NCI-H748 (cell line): Measurements from ENCODE around the gene HSBP1L1.
A peak's percentile ranks its signal among the peaks of the same experiment; 100 is the strongest.

Experiments used
- DNase-seq: peaks from one replicate; lab custom pipeline; 2025; ENCODE audit not compliant: unreplicated experiment; lab: John Stamatoyannopoulos, UW

HSBP1L1 gene

GRCh38 chr18:79960161-79960801 lies 4.2 kb upstream of the HSBP1L1 start:
- DNase-seq, result peak; percentile 87

GRCh38 chr18:79960921-79961526 lies 3.4 kb upstream of the HSBP1L1 start:
- no peak for DNase-seq

- no peak for DNase-seq
These were observed 2.7 kb upstream of the HSBP1L1 start for GRCh38 chr18:79961527-79962291.

GRCh38 chr18:79962311-79962710 lies 2.1 kb upstream of the HSBP1L1 start:
- no peak for DNase-seq

- DNase-seq, result no peak
These were observed 1.4 kb upstream of the HSBP1L1 start for GRCh38 chr18:79962835-79963657.

- DNase-seq, result no peak
These were observed 649 bp upstream of the HSBP1L1 start for GRCh38 chr18:79963658-79964329.

- peak; percentile 65 for DNase-seq
These were observed 868 bp downstream of the HSBP1L1 start for GRCh38 chr18:79965119-79965902.

GRCh38 chr18:79970419-79971133 lies 6.1 kb downstream of the HSBP1L1 start:
- no peak for DNase-seq

GRCh38 chr18:79971211-79971952 lies 6.9 kb downstream of the HSBP1L1 start:
- DNase-seq, result no peak

GRCh38 chr18:79971986-79972385 lies 7.5 kb downstream of the HSBP1L1 start:
- DNase-seq, result no peak

- no peak for DNase-seq
These were observed 8.3 kb downstream of the HSBP1L1 start for GRCh38 chr18:79972720-79973119.

- DNase-seq, result no peak
These were observed 9.1 kb downstream of the HSBP1L1 start for GRCh38 chr18:79973517-79973916.

GRCh38 chr18:79974025-79974654 lies 9.7 kb downstream of the HSBP1L1 start:
- DNase-seq, result no peak

GRCh38 chr18:79975043-79975442 lies 10.6 kb downstream of the HSBP1L1 start:
- no peak for DNase-seq

GRCh38 chr18:79975985-79976680 lies 11.7 kb downstream of the HSBP1L1 start:
- DNase-seq, result no peak

GRCh38 chr18:79979843-79980242 lies 15.4 kb downstream of the HSBP1L1 start:
- no peak for DNase-seq

- DNase-seq, result no peak
These were observed 16.1 kb downstream of the HSBP1L1 start for GRCh38 chr18:79980585-79980984.

GRCh38 chr18:79982736-79983135 lies 18.3 kb downstream of the HSBP1L1 start:
- DNase-seq, result no peak
